Measurements from ENCODE around the gene LRRC40.

GRCh38 chr1:70196333-70196732, 9.0 kb downstream of the LRRC40 start:
- TF ChIP-seq, protein P1, sequence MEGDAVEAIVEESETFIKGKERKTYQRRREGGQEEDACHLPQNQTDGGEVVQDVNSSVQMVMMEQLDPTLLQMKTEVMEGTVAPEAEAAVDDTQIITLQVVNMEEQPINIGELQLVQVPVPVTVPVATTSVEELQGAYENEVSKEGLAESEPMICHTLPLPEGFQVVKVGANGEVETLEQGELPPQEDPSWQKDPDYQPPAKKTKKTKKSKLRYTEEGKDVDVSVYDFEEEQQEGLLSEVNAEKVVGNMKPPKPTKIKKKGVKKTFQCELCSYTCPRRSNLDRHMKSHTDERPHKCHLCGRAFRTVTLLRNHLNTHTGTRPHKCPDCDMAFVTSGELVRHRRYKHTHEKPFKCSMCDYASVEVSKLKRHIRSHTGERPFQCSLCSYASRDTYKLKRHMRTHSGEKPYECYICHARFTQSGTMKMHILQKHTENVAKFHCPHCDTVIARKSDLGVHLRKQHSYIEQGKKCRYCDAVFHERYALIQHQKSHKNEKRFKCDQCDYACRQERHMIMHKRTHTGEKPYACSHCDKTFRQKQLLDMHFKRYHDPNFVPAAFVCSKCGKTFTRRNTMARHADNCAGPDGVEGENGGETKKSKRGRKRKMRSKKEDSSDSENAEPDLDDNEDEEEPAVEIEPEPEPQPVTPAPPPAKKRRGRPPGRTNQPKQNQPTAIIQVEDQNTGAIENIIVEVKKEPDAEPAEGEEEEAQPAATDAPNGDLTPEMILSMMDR (IDR thresholded peaks at IDR 0.05; ENCODE audit: low read depth, low read length): no peak
- TF ChIP-seq POLR2A (IDR thresholded peaks at IDR 0.05; ENCODE audit: extremely low read depth, insufficient read length): no peak

Data from NB4 (cell line).